Ishikawa (cell line): ENCODE measurements around the gene ALDH5A1.

Source experiments
- CEBPB ChIP-seq: IDR thresholded peaks from 2 replicates; pipeline ENCODE4 v1.6.1; 2012
- CREB1 ChIP-seq: IDR thresholded peaks from 2 replicates; pipeline ENCODE4 v1.6.1; 2012; ENCODE audit warnings: low read depth
- EP300 ChIP-seq: IDR thresholded peaks from 2 replicates; pipeline ENCODE4 v1.6.1; 2012; ENCODE audit warnings: borderline replicate concordance
- NFIC ChIP-seq: IDR thresholded peaks from 2 replicates; pipeline ENCODE4 v1.6.1; 2012
- TEAD4 ChIP-seq: IDR thresholded peaks from 2 replicates; pipeline ENCODE4 v1.6.1; 2012
- YY1 ChIP-seq: IDR thresholded peaks from 2 replicates; pipeline ENCODE4 v1.6.1; 2012; ENCODE audit warnings: low read depth
- ZBTB7A ChIP-seq: IDR thresholded peaks from 2 replicates; pipeline ENCODE4 v1.6.1; 2012; ENCODE audit warnings: low read depth
- TF ChIP-seq, protein P1 (sequence below): IDR thresholded peaks from 2 replicates; pipeline ENCODE4 v1.6.1; 2012
- TF ChIP-seq, protein P2 (sequence below): IDR thresholded peaks from 2 replicates; pipeline ENCODE4 v1.6.1; 2012; ENCODE audit warnings: low read depth, mild to moderate bottlenecking

DNA sequence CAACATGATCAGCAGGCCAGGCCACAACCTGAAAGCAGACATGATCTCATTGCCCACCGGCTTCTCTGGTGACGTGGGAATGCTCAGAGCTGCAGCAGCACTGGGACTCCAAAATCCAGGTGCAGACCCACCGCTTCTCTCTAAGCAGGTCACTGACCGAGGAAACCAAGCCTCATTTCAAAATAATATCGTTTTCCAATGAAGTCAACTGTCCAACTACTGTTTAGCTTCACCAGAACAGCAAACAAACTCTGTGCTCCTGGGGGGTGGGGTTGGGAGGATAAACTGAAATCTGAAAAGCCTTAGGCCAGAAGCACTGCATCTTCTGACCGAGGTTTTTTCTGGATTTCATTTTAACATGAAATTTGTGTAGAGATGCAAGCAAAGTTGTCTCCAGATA is 5.3 kb upstream of the ALDH5A1 start, which contains the start of gene GPLD1:
- TF ChIP-seq TEAD4 = no peak
- TF ChIP-seq, protein P1, sequence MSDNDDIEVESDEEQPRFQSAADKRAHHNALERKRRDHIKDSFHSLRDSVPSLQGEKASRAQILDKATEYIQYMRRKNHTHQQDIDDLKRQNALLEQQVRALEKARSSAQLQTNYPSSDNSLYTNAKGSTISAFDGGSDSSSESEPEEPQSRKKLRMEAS = no peak
- no peak for TF ChIP-seq CREB1
- no peak for TF ChIP-seq ZBTB7A
- no peak for TF ChIP-seq CEBPB
- no peak for TF ChIP-seq NFIC
- TF ChIP-seq EP300 = no peak
- TF ChIP-seq, protein P2, sequence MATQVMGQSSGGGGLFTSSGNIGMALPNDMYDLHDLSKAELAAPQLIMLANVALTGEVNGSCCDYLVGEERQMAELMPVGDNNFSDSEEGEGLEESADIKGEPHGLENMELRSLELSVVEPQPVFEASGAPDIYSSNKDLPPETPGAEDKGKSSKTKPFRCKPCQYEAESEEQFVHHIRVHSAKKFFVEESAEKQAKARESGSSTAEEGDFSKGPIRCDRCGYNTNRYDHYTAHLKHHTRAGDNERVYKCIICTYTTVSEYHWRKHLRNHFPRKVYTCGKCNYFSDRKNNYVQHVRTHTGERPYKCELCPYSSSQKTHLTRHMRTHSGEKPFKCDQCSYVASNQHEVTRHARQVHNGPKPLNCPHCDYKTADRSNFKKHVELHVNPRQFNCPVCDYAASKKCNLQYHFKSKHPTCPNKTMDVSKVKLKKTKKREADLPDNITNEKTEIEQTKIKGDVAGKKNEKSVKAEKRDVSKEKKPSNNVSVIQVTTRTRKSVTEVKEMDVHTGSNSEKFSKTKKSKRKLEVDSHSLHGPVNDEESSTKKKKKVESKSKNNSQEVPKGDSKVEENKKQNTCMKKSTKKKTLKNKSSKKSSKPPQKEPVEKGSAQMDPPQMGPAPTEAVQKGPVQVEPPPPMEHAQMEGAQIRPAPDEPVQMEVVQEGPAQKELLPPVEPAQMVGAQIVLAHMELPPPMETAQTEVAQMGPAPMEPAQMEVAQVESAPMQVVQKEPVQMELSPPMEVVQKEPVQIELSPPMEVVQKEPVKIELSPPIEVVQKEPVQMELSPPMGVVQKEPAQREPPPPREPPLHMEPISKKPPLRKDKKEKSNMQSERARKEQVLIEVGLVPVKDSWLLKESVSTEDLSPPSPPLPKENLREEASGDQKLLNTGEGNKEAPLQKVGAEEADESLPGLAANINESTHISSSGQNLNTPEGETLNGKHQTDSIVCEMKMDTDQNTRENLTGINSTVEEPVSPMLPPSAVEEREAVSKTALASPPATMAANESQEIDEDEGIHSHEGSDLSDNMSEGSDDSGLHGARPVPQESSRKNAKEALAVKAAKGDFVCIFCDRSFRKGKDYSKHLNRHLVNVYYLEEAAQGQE = no peak
- TF ChIP-seq YY1 = no peak
